HepG2 (cell line): Measurements from ENCODE around the gene RAB17. TPM values are rescaled to one million over a fixed set of nuclear protein-coding genes. Genes with fewer than 3 reads are reported as not detected.

Source experiments
- ARID3A ChIP-seq: IDR thresholded peaks from 2 replicates; pipeline ENCODE4 v1.6.1; 2012; ENCODE audit warnings: low read depth, low read length, improper control_type of control experiment
- ATF4 ChIP-seq, 2 experiments: fragments of 450-650 bp in 1 of 2; sonication (generic) in 1 of 2; formaldehyde crosslinking; IDR thresholded peaks; 2 replicates each; pipeline versions ENCODE4 v1.5.0 to v1.8.0; 2020 to 2022; ENCODE audit warnings: mild to moderate bottlenecking in 1 of 2, missing genetic modification reagents in 1 of 2
- BORCS8-MEF2B ChIP-seq: sonication (generic); formaldehyde crosslinking; IDR thresholded peaks from 2 replicates; pipeline ENCODE4 v1.8.0; 2022; ENCODE audit warnings: mild to moderate bottlenecking, missing genetic modification reagents
- CAMTA2 ChIP-seq: sonication (generic); formaldehyde crosslinking; IDR thresholded peaks from 2 replicates; pipeline ENCODE4 v1.4.0; 2020; ENCODE audit warnings: mild to moderate bottlenecking, missing genetic modification reagents, borderline replicate concordance
- CTCF ChIP-seq: sonication (generic); formaldehyde crosslinking; IDR thresholded peaks from 2 replicates; pipeline ENCODE4 v1.5.0; 2020; ENCODE audit warnings: mild to moderate bottlenecking, missing genetic modification reagents, moderate library complexity
- ELK4 ChIP-seq: sonication (generic); formaldehyde crosslinking; IDR thresholded peaks from 2 replicates; pipeline ENCODE4 v1.9.0; 2021; ENCODE audit warnings: missing genetic modification reagents, borderline replicate concordance
- FOXA3 ChIP-seq: IDR thresholded peaks from 2 replicates; pipeline ENCODE4 v1.6.1; 2016; ENCODE audit warnings: missing genetic modification reagents, missing compliant biosample characterization
- HOXA3 ChIP-seq: sonication (generic); formaldehyde crosslinking; IDR thresholded peaks from 2 replicates; pipeline ENCODE4 v1.5.0; 2020; ENCODE audit warnings: missing genetic modification reagents
- KLF13 ChIP-seq: sonication (generic); formaldehyde crosslinking; IDR thresholded peaks from 2 replicates; pipeline ENCODE4 v1.4.0; 2020; ENCODE audit warnings: mild to moderate bottlenecking, missing genetic modification reagents
- POLR2AphosphoS5 ChIP-seq: IDR thresholded peaks from 2 replicates; pipeline ENCODE4 v1.6.1; 2012; ENCODE audit warnings: low read depth, low read length
- SALL1 ChIP-seq: sonication (generic); formaldehyde crosslinking; IDR thresholded peaks from 2 replicates; pipeline ENCODE4 v1.8.0; 2022; ENCODE audit warnings: mild to moderate bottlenecking, missing genetic modification reagents
- SIN3B ChIP-seq: fragments of 150-350 bp; IDR thresholded peaks from 2 replicates; pipeline ENCODE4 v1.6.1; 2014; ENCODE audit warnings: low read length
- SMARCE1 ChIP-seq: fragments of 450-650 bp; IDR thresholded peaks from 2 replicates; pipeline ENCODE4 v1.6.1; 2017; ENCODE audit warnings: borderline replicate concordance
- SMYD3 ChIP-seq: sonication (generic); formaldehyde crosslinking; IDR thresholded peaks from 2 replicates; pipeline ENCODE4 v1.8.1; 2023; ENCODE audit warnings: mild to moderate bottlenecking, missing genetic modification reagents
- TEAD3 ChIP-seq: optimal IDR thresholded peaks from 2 replicates; pipeline ENCODE3; 2016; ENCODE audit warnings: borderline replicate concordance
- ZBED4 ChIP-seq: sonication (generic); formaldehyde crosslinking; IDR thresholded peaks from 2 replicates; pipeline ENCODE4 v1.4.0; 2020; ENCODE audit warnings: missing genetic modification reagents, borderline replicate concordance
- ZNF484 ChIP-seq: sonication (generic); formaldehyde crosslinking; IDR thresholded peaks from 2 replicates; pipeline ENCODE4 v1.5.1; 2020; ENCODE audit warnings: mild to moderate bottlenecking, low read depth, missing genetic modification reagents, borderline replicate concordance
- ZNF557 ChIP-seq: sonication (generic); formaldehyde crosslinking; IDR thresholded peaks from 2 replicates; pipeline ENCODE4 v1.4.0; 2020; ENCODE audit warnings: missing genetic modification reagents
- ZNF589 ChIP-seq: sonication (generic); formaldehyde crosslinking; conservative IDR thresholded peaks from 2 replicates; pipeline ENCODE4 v1.8.0; 2022; ENCODE audit warnings: mild to moderate bottlenecking, moderate library complexity, missing genetic modification reagents
- ZNF703 ChIP-seq: sonication (generic); formaldehyde crosslinking; IDR thresholded peaks from 2 replicates; pipeline ENCODE4 v1.5.1; 2020; ENCODE audit warnings: missing genetic modification reagents, mild to moderate bottlenecking, moderate library complexity, borderline replicate concordance
- ZNF737 ChIP-seq: sonication (generic); formaldehyde crosslinking; IDR thresholded peaks from 2 replicates; pipeline ENCODE4 v1.5.0; 2020; ENCODE audit warnings: missing genetic modification reagents, mild to moderate bottlenecking, borderline replicate concordance
- polyA plus RNA-seq, 8 experiments: library from polyadenylated mRNA; depleted of rRNA in 3 of 8; stranded (reverse) in 7 of 8; unstranded in 1 of 8; fragments of >200 nt; fragmentation: Illumina TruSeq in 4 of 8; extraction: Trizol in 4 of 8; gene quantifications; 2 replicates each; pipeline versions ENCODE4 v1.2.1 to v1.2.3, GENCODE V29; 2011 to 2016; ENCODE audit warnings: low read depth in 4 of 8, missing spikeins in 1 of 8, mixed read lengths in 1 of 8; ENCODE audit not compliant: insufficient read depth in 1 of 8
- total RNA-seq, 5 experiments: library from RNA; depleted of rRNA; stranded (reverse); fragments of >200 nt; fragmentation: Illumina TruSeq; extraction: Trizol; gene quantifications; 2 replicates each; pipeline ENCODE4 v1.2.3, GENCODE V29; 2016; ENCODE audit warnings: low read depth in 1 of 5

Gene RAB17
- total and polyA plus RNA-seq, 2 of the 13 experiments (the other 11 are each of a cell fraction or from before 2014, with no cell fraction given) = 68.0 to 124 TPM

GRCh38 chr2:237585590-237586221 lies 4.8 kb downstream of the RAB17 start (continued):
- TF ChIP-seq ELK4 (CRISPR knock-in tag) (no peak), FOXA3 (CRISPR knock-in tag) (peak; percentile 86), ZNF737 (CRISPR knock-in tag) (no peak), ZNF484 (CRISPR knock-in tag) (no peak), BORCS8-MEF2B (CRISPR knock-in tag) (peak; percentile 81; the same call in 1 of the 2 replicates), ZBED4 (peak; percentile 93; the same call in 1 of the 2 replicates), KLF13 (CRISPR knock-in tag) (peak; percentile 40; the same call in 1 of the 2 replicates), SMYD3 (CRISPR knock-in tag) (no peak), CAMTA2 (CRISPR knock-in tag) (no peak), ZNF589 (CRISPR knock-in tag) (no peak), POLR2AphosphoS5 (no peak), ATF4 (CRISPR knock-in tag; IDR thresholded peaks at IDR 0.05) (no peak), TEAD3 (peak; percentile 93), HOXA3 (CRISPR knock-in tag) (peak; percentile 92), ARID3A (no peak), CTCF (peak; percentile 50), SALL1 (CRISPR knock-in tag) (peak; percentile 98), ZNF557 (peak; percentile 87), SIN3B (no peak), ZNF703 (CRISPR knock-in tag) (no peak), SMARCE1 (no peak)
